GM23338 (cell line): ENCODE measurements around the gene NR5A2. TPM values are rescaled to one million over a fixed set of nuclear protein-coding genes. Genes with fewer than 3 reads are reported as not detected.

Experiments used
- ATAC-seq: fragments of 200-7000 bp; cut with Tn5 transposase; 3 replicates; pipeline ENCODE4 v1.9.1; 2020
- DNase-seq: peaks from one replicate; pipeline ENCODE4 v3.0.0-alpha.2; 2015; ENCODE audit warnings: low spot score
- H2AFZ ChIP-seq: fragments of 200-600 bp; sonication (generic); 2 replicates; pipeline ENCODE4 v1.8.0; 2016; ENCODE audit warnings: antibody characterized with exemption, mild to moderate bottlenecking, moderate library complexity
- H3F3A ChIP-seq: fragments of 200-600 bp; sonication (generic); replicated peaks from 2 replicates; pipeline ENCODE4 v1.8.0; 2017; ENCODE audit warnings: antibody characterized with exemption, mixed run types, low read depth
- H3K27ac ChIP-seq: fragments of 200-600 bp; sonication (generic); 2 replicates; pipeline ENCODE4 v1.6.1; 2016; ENCODE audit warnings: low read depth
- H3K27me3 ChIP-seq: fragments of 200-600 bp; sonication (generic); 2 replicates; pipeline ENCODE4 v1.8.0; 2016; ENCODE audit warnings: mild to moderate bottlenecking, mixed run types, moderate library complexity; ENCODE audit not compliant: insufficient read depth
- H3K36me3 ChIP-seq: fragments of 200-600 bp; sonication (generic); 2 replicates; pipeline ENCODE4 v1.8.0; 2016; ENCODE audit warnings: mild to moderate bottlenecking; ENCODE audit not compliant: insufficient read depth
- H3K4me1 ChIP-seq: fragments of 200-600 bp; sonication (generic); 2 replicates; pipeline ENCODE4 v1.8.0; 2016; ENCODE audit warnings: mild to moderate bottlenecking, moderate library complexity; ENCODE audit not compliant: insufficient read depth
- H3K4me2 ChIP-seq: fragments of 200-600 bp; sonication (generic); 2 replicates; pipeline ENCODE4 v1.7.1; 2017; ENCODE audit warnings: mixed run types
- H3K4me3 ChIP-seq: fragments of 200-600 bp; sonication (generic); 2 replicates; pipeline ENCODE4 v1.6.1; 2016; ENCODE audit warnings: mixed run types
- H3K79me2 ChIP-seq: fragments of 200-600 bp; sonication (generic); replicated peaks from 2 replicates; pipeline ENCODE4 v1.8.0; 2017; ENCODE audit warnings: mild to moderate bottlenecking; ENCODE audit not compliant: insufficient read depth
- H3K9me2 ChIP-seq: fragments of 200-600 bp; sonication (generic); 2 replicates; pipeline ENCODE4 v1.8.0; 2017; ENCODE audit not compliant: insufficient read depth
- H4K20me1 ChIP-seq: fragments of 200-600 bp; sonication (generic); replicated peaks from 2 replicates; pipeline ENCODE4 v1.8.0; 2017; ENCODE audit warnings: mild to moderate bottlenecking; ENCODE audit not compliant: insufficient read depth
- H3K27ac Mint-ChIP-seq: 2 replicates; pipeline ENCODE4 v1.8.0; 2020; ENCODE audit warnings: inconsistent platforms, mild to moderate bottlenecking, moderate library complexity, mixed read lengths
- H3K27me3 Mint-ChIP-seq: 3 replicates; pipeline ENCODE4 v1.8.0; 2022; ENCODE audit warnings: low read depth, mild to moderate bottlenecking, moderate library complexity, mixed read lengths, inconsistent platforms; ENCODE audit not compliant: insufficient read depth, poor library complexity
- H3K36me3 Mint-ChIP-seq: 3 replicates; pipeline ENCODE4 v1.8.0; 2021; ENCODE audit warnings: low read depth, mild to moderate bottlenecking, inconsistent platforms, moderate library complexity, mixed read lengths
- H3K4me1 Mint-ChIP-seq: 3 replicates; pipeline ENCODE4 v1.8.0; 2020; ENCODE audit warnings: mild to moderate bottlenecking, inconsistent platforms, mixed read lengths
- H3K4me3 Mint-ChIP-seq: 3 replicates; pipeline ENCODE4 v1.8.0; 2021; ENCODE audit warnings: moderate library complexity, mild to moderate bottlenecking, inconsistent platforms, mixed read lengths
- H3K9me3 Mint-ChIP-seq: 3 replicates; pipeline ENCODE4 v1.8.0; 2020; ENCODE audit warnings: moderate library complexity, mild to moderate bottlenecking, inconsistent platforms, mixed read lengths
- CREB1 ChIP-seq: fragments of 250-450 bp; sonication (Bioruptor Pico); IDR thresholded peaks from 2 replicates; pipeline ENCODE4 v1.5.0; 2020; ENCODE audit warnings: low read depth, mild to moderate bottlenecking, moderate library complexity
- CTCF ChIP-seq, 2 experiments: fragments of 200-600 bp in 1 of 2; sonication (generic) in 1 of 2; conservative IDR thresholded peaks; 2 replicates each; pipeline versions ENCODE4 v1.5.1 to v1.6.1; 2016 to 2017; ENCODE audit warnings: antibody characterized with exemption in 2 of 2, low read depth in 2 of 2, mild to moderate bottlenecking in 2 of 2, moderate library complexity in 1 of 2
- ETS1 ChIP-seq: IDR thresholded peaks from 2 replicates; pipeline ENCODE4 v1.6.1; 2016; ENCODE audit warnings: antibody characterized with exemption
- EZH2 ChIP-seq: fragments of 200-600 bp; sonication (generic); IDR thresholded peaks from one replicate; pipeline ENCODE4 v1.8.0; 2017; ENCODE audit warnings: antibody characterized with exemption, mild to moderate bottlenecking, low read depth; ENCODE audit not compliant: unreplicated experiment
- EZH2phosphoT487 ChIP-seq: fragments of 200-600 bp; sonication (generic); IDR thresholded peaks from one replicate; pipeline ENCODE4 v1.8.1; 2018; ENCODE audit warnings: antibody characterized with exemption; ENCODE audit not compliant: unreplicated experiment
- JUNB ChIP-seq: IDR thresholded peaks from one replicate; pipeline ENCODE4 v1.6.1; 2016; ENCODE audit warnings: antibody characterized with exemption; ENCODE audit not compliant: unreplicated experiment
- NANOG ChIP-seq: IDR thresholded peaks from 2 replicates; pipeline ENCODE4 v1.6.1; 2016; ENCODE audit warnings: antibody characterized with exemption, borderline replicate concordance
- POLR2AphosphoS5 ChIP-seq: IDR thresholded peaks from 2 replicates; pipeline ENCODE4 v1.6.1; 2016; ENCODE audit warnings: antibody characterized with exemption, low read depth
- REST ChIP-seq: IDR thresholded peaks from one replicate; pipeline ENCODE4 v1.6.1; 2018; ENCODE audit warnings: antibody characterized with exemption; ENCODE audit not compliant: unreplicated experiment
- STAT1 ChIP-seq: IDR thresholded peaks from one replicate; pipeline ENCODE4 v1.6.1; 2016; ENCODE audit warnings: antibody characterized with exemption; ENCODE audit not compliant: unreplicated experiment
- ZNF114 ChIP-seq: fragments of 250-450 bp; sonication (Bioruptor Pico); IDR thresholded peaks from 2 replicates; pipeline ENCODE4 v1.5.0; 2020; ENCODE audit warnings: mild to moderate bottlenecking, moderate library complexity
- ZNF331 ChIP-seq: fragments of 250-450 bp; sonication (Bioruptor Pico); IDR thresholded peaks from 2 replicates; pipeline ENCODE4 v1.5.0; 2020; ENCODE audit warnings: low read depth, mild to moderate bottlenecking, moderate library complexity
- ZNF462 ChIP-seq: fragments of 250-450 bp; sonication (Bioruptor Pico); IDR thresholded peaks from 2 replicates; pipeline ENCODE4 v1.5.0; 2020; ENCODE audit warnings: mild to moderate bottlenecking, moderate library complexity
- polyA plus RNA-seq: library from polyadenylated mRNA; unstranded; fragments of >200 nt; fragmentation: Nextera tagmentation; extraction: Ambion mirVana; gene quantifications from 2 replicates; pipeline ENCODE4 v1.2.1, GENCODE V29; 2016
- total RNA-seq: library from RNA; depleted of rRNA; stranded (reverse); fragments of >200 nt; shearing (Covaris generic); gene quantifications from 2 replicates; pipeline ENCODE4 v1.2.3, GENCODE V29; 2014

NR5A2 gene
- total and polyA plus RNA-seq, 2 experiments from 2014 or later = 4.4 to 13.1 TPM

GRCh38 chr1:200079232-200079940 is 51.9 kb downstream of the NR5A2 start:
- H3K27me3 Mint-ChIP-seq = peaks cover 10% of the 10 kb centered on the region
- Histone ChIP-seq H3K4me1 (peaks cover 27% of the 10 kb centered on the region), H3F3A (no peaks in the 10 kb centered on the region), H3K9me2 (no peaks in the 10 kb centered on the region), H3K4me3 (no peak overlapping the region), H3K79me2 (no peaks in the 10 kb centered on the region; the same call in 1 of the 2 replicates), H4K20me1 (no peaks in the 10 kb centered on the region; the same call in 1 of the 2 replicates), H3K4me2 (no peak overlapping the region), H3K27me3 (no peaks in the 10 kb centered on the region), H3K36me3 (no peaks in the 10 kb centered on the region), H3K27ac (no peak overlapping the region), H2AFZ (no peak overlapping the region)
- TF ChIP-seq JUNB (no peak), CREB1 (CRISPR knock-in tag) (no peak), POLR2AphosphoS5 (no peak), ZNF462 (CRISPR knock-in tag) (no peak), CTCF (conservative IDR thresholded peaks at IDR 0.05; ENCODE audit: low read depth in 2 of 2) (no peak), ETS1 (no peak), ZNF114 (CRISPR knock-in tag) (no peak), ZNF331 (CRISPR knock-in tag) (no peak), EZH2 (no peak), NANOG (no peak), STAT1 (no peak), EZH2phosphoT487 (no peak), REST (no peak)
- peaks cover 45% of the 10 kb centered on the region for H3K4me1 Mint-ChIP-seq
- H3K27ac Mint-ChIP-seq = no peak overlapping the region
- H3K9me3 Mint-ChIP-seq = no peaks in the 10 kb centered on the region
- no peak overlapping the region for H3K4me3 Mint-ChIP-seq
- ATAC-seq (no peak), DNase-seq (no peak)
- no peaks in the 10 kb centered on the region for H3K36me3 Mint-ChIP-seq
